HepG2 (cell line): ENCODE measurements around the gene JADE3. TPM values are rescaled to one million over a fixed set of nuclear protein-coding genes. Genes with fewer than 3 reads are reported as not detected.
A peak's percentile ranks its signal among the peaks of the same experiment; 100 is the strongest.
"Not testable (repeated sequence)": the region's sequence is repeated elsewhere in the genome, so short reads cannot be mapped to it uniquely, and the experiment has no call there.

Experiments
- ATAC-seq: fragments of 200-7000 bp; cut with Tn5 transposase; 3 replicates; pipeline ENCODE4 v1.9.1; 2020; ENCODE audit warnings: mild to moderate bottlenecking, moderate library complexity
- BruUV-seq: library from RNA; stranded (reverse); fragments of 400-500 nt; replicated peaks from 2 replicates; lab custom pipeline; 2021; lab: Mats Ljungman, UMichigan
- CTCF ChIA-PET: fragments of 300-600 bp; formaldehyde crosslinking; extraction: SDS; loops from one replicate; lab custom pipeline; 2021; ENCODE audit warnings: low total read pairs, inconsistent platforms, low intra/inter-chr PET ratio; lab: Yijun Ruan, JAX
- POLR2A ChIA-PET: fragments of 350-600 bp; sonication (Branson Sonifier 250); formaldehyde crosslinking; loops from one replicate; lab custom pipeline; 2020; ENCODE audit warnings: antibody characterized with exemption, inconsistent platforms; lab: Yijun Ruan, JAX
- DNase-seq: peaks from one replicate; pipeline ENCODE4 v3.0.0-alpha.2; 2015; ENCODE audit warnings: low spot score
- FAIRE-seq: peaks from 3 replicates; lab custom pipeline; 2011; peaks lifted over from hg19 to GRCh38; lab: Jason Lieb, UNC
- H2AFZ ChIP-seq: one replicate; pipeline ENCODE4 v1.6.1; 2011; ENCODE audit warnings: low read length, inconsistent platforms
- H3K27ac ChIP-seq: fragments of 300-600 bp; 3 replicates; pipeline ENCODE4 v1.8.0; 2011; ENCODE audit warnings: mixed run types, mild to moderate bottlenecking, mixed read lengths, low read length, inconsistent platforms; ENCODE audit not compliant: insufficient read depth; ENCODE audit errors: extremely low read length
- H3K27me3 ChIP-seq, 2 experiments: fragments of 200-600 bp in 1 of 2; 2 replicates in 1 of 2; 3 replicates in 1 of 2; pipeline versions ENCODE4 v1.6.0 to v1.8.0; 2011; ENCODE audit warnings: low read length in 2 of 2, mild to moderate bottlenecking in 2 of 2, moderate library complexity in 2 of 2, inconsistent platforms in 1 of 2; ENCODE audit not compliant: insufficient read depth in 2 of 2, control insufficient read depth in 1 of 2
- H3K36me3 ChIP-seq, 2 experiments: fragments of 200-600 bp in 1 of 2; replicated peaks in 1 of 2; 2 replicates in 1 of 2; 3 replicates in 1 of 2; pipeline versions ENCODE4 v1.5.1 to v1.8.0; 2011; ENCODE audit warnings: low read length in 2 of 2, inconsistent platforms in 1 of 2; ENCODE audit not compliant: insufficient read depth in 2 of 2, control insufficient read depth in 1 of 2
- H3K4me1 ChIP-seq: 2 replicates; pipeline ENCODE4 v1.5.1; 2012; ENCODE audit warnings: low read length, inconsistent platforms; ENCODE audit not compliant: insufficient read depth
- H3K4me2 ChIP-seq: 2 replicates; pipeline ENCODE4 v1.6.0; 2011; ENCODE audit warnings: low read depth, low read length, inconsistent platforms
- H3K4me3 ChIP-seq, 3 experiments: fragments of 200-600 bp in 1 of 3; sonication (generic), shearing (Covaris generic) in 1 of 3; replicated peaks in 1 of 3; 2 replicates each; pipeline ENCODE4 v1.5.1; 2011 to 2016; ENCODE audit warnings: low read length in 3 of 3, inconsistent platforms in 2 of 3, low read depth in 2 of 3, mild to moderate bottlenecking in 2 of 3, control low read depth in 1 of 3, mixed read lengths in 1 of 3; ENCODE audit not compliant: insufficient read depth in 1 of 3
- H3K79me2 ChIP-seq: one replicate; pipeline ENCODE4 v1.6.1; 2011; ENCODE audit warnings: low read length, inconsistent platforms; ENCODE audit not compliant: insufficient read depth
- H3K9ac ChIP-seq: 2 replicates; pipeline ENCODE4 v1.6.0; 2011; ENCODE audit warnings: mild to moderate bottlenecking, low read depth, low read length, inconsistent platforms; ENCODE audit not compliant: insufficient read depth
- H3K9me3 ChIP-seq: 2 replicates; pipeline ENCODE4 v1.5.1; 2012; ENCODE audit warnings: mild to moderate bottlenecking, low read length
- H4K20me1 ChIP-seq: 2 replicates; pipeline ENCODE4 v1.6.0; 2011; ENCODE audit warnings: inconsistent platforms, mild to moderate bottlenecking, low read length, moderate library complexity; ENCODE audit not compliant: insufficient read depth
- BORCS8-MEF2B ChIP-seq: sonication (generic); formaldehyde crosslinking; IDR thresholded peaks from 2 replicates; pipeline ENCODE4 v1.8.0; 2022; ENCODE audit warnings: mild to moderate bottlenecking, missing genetic modification reagents
- ETV5 ChIP-seq: IDR thresholded peaks from 2 replicates; pipeline ENCODE4 v1.6.1; 2018; ENCODE audit warnings: missing biosample characterization, missing genetic modification reagents, inconsistent platforms, borderline replicate concordance
- GFI1 ChIP-seq: sonication (generic); formaldehyde crosslinking; IDR thresholded peaks from 2 replicates; pipeline ENCODE4 v1.5.0; 2020; ENCODE audit warnings: missing genetic modification reagents, mild to moderate bottlenecking, borderline replicate concordance
- HIC2 ChIP-seq: sonication (generic); formaldehyde crosslinking; IDR thresholded peaks from 2 replicates; pipeline ENCODE4 v1.9.0; 2022; ENCODE audit warnings: low read depth, missing genetic modification reagents
- JUN ChIP-seq: sonication (generic); formaldehyde crosslinking; IDR thresholded peaks from 2 replicates; pipeline ENCODE4 v1.4.0; 2020; ENCODE audit warnings: mild to moderate bottlenecking, missing genetic modification reagents
- MAX ChIP-seq: IDR thresholded peaks from 2 replicates; pipeline ENCODE4 v1.6.1; 2012; ENCODE audit warnings: inconsistent platforms
- PATZ1 ChIP-seq: sonication (generic); formaldehyde crosslinking; IDR thresholded peaks from 2 replicates; pipeline ENCODE4 v1.4.0; 2020; ENCODE audit warnings: missing genetic modification reagents
- RFXAP ChIP-seq: sonication (generic); formaldehyde crosslinking; IDR thresholded peaks from 2 replicates; pipeline ENCODE4 v1.4.0; 2020; ENCODE audit warnings: missing genetic modification reagents, borderline replicate concordance
- SIX1 ChIP-seq: sonication (generic); formaldehyde crosslinking; IDR thresholded peaks from 2 replicates; pipeline ENCODE4 v1.4.0; 2020; ENCODE audit warnings: missing genetic modification reagents, borderline replicate concordance
- ZNF770 ChIP-seq: sonication (generic); formaldehyde crosslinking; IDR thresholded peaks from 2 replicates; pipeline ENCODE4 v1.5.0; 2020; ENCODE audit warnings: mild to moderate bottlenecking, missing genetic modification reagents
- WGBS: methylation state at CpG from one replicate; pipeline ENCODE4 v1.1.6; 2017; ENCODE audit warnings: low lambda C conversion rate; 5-methylcytosine and 5-hydroxymethylcytosine counted together
- in situ Hi-C: cut with HindIII; loops from 2 replicates; pipeline ENCODE4 v1.10.0; 2017; ENCODE audit warnings: low pct_unique_long_range_greater_than_20kb; ENCODE audit not compliant: extremely low pct_ligation_motif_present
- intact Hi-C: fragments of 100-400 bp; cut with micrococcal nuclease; formaldehyde crosslinking; loops from one replicate; pipeline ENCODE4 v1.10.0; 2022; ENCODE audit not compliant: unreplicated experiment
- polyA plus RNA-seq, 8 experiments: library from polyadenylated mRNA; depleted of rRNA in 3 of 8; stranded (reverse) in 7 of 8; unstranded in 1 of 8; fragments of >200 nt; fragmentation: Illumina TruSeq in 4 of 8; extraction: Trizol in 4 of 8; gene quantifications; 2 replicates each; pipeline versions ENCODE4 v1.2.1 to v1.2.3, GENCODE V29; 2011 to 2016; ENCODE audit warnings: low read depth in 4 of 8, missing spikeins in 1 of 8, mixed read lengths in 1 of 8; ENCODE audit not compliant: insufficient read depth in 1 of 8
- total RNA-seq, 5 experiments: library from RNA; depleted of rRNA; stranded (reverse); fragments of >200 nt; fragmentation: Illumina TruSeq; extraction: Trizol; gene quantifications; 2 replicates each; pipeline ENCODE4 v1.2.3, GENCODE V29; 2016; ENCODE audit warnings: low read depth in 1 of 5

JADE3 gene
- total and polyA plus RNA-seq, 2 of the 13 experiments (the other 11 are each of a cell fraction or from before 2014, with no cell fraction given), result 7.7 to 7.8 TPM

- DNase-seq, H4K20me1 ChIP-seq, H3K27me3 ChIP-seq, in situ Hi-C loops, CTCF ChIA-PET, H3K4me3 ChIP-seq, H3K9ac ChIP-seq, H2AFZ ChIP-seq, H3K27ac ChIP-seq, H3K4me2 ChIP-seq, H3K9me3 ChIP-seq, BruUV-seq, ATAC-seq, H3K36me3 ChIP-seq, POLR2A ChIA-PET, FAIRE-seq, intact Hi-C loops: not testable (repeated sequence)
- WGBS, result 93% methylated on average over 4 of the region's 4 CpGs
- TF ChIP-seq ZNF770, result peak; percentile 83
- peaks cover 43% of the 10 kb centered on the region for H3K79me2 ChIP-seq
- H3K4me1 ChIP-seq, result peaks cover 65% of the 10 kb centered on the region
These were observed 44.4 kb downstream of the JADE3 start for GRCh38 chrX:46956589-46956988.

GRCh38 chrX:46957297-46957696 lies 45.1 kb downstream of the JADE3 start:
- ChIA-PET POLR2A (no interaction called here), CTCF (no interaction called here)
- ATAC-seq, result no peak
- H3K4me3 ChIP-seq, result no peak overlapping the region
- no peak for DNase-seq
- no peaks in the 10 kb centered on the region for H3K9me3 ChIP-seq
- no peaks in the 10 kb centered on the region for H3K36me3 ChIP-seq
- no peak for FAIRE-seq
- 96% methylated on average over 2 of the region's 3 CpGs for WGBS
- H3K27me3 ChIP-seq, result no peaks in the 10 kb centered on the region
- no peak for TF ChIP-seq PATZ1 (CRISPR knock-in tag)
- TF ChIP-seq RFXAP (CRISPR knock-in tag), result no peak
- no peak for TF ChIP-seq GFI1
- no peak for TF ChIP-seq HIC2 (CRISPR knock-in tag)
- TF ChIP-seq JUN (CRISPR knock-in tag), result no peak
- no peak for TF ChIP-seq MAX
- no peak for TF ChIP-seq BORCS8-MEF2B (CRISPR knock-in tag)
- no peak for TF ChIP-seq SIX1 (CRISPR knock-in tag)
- no peak for TF ChIP-seq ETV5 (CRISPR knock-in tag)
- TF ChIP-seq, all 625 proteins: peak for 0
- in situ Hi-C loops (no loop called here), intact Hi-C loops (no loop called here)
- Histone ChIP-seq H3K9ac (no peak overlapping the region), H2AFZ (no peak overlapping the region), H4K20me1 (no peaks in the 10 kb centered on the region), H3K4me1 (peaks cover 65% of the 10 kb centered on the region), H3K79me2 (peaks cover 43% of the 10 kb centered on the region), H3K4me2 (no peak overlapping the region), H3K27ac (no peak overlapping the region)
- BruUV-seq, result no TSS peak
